AG10803 (cell line): ENCODE measurements around the gene ADGRE3.
"Not testable (repeated sequence)": the region's sequence is repeated elsewhere in the genome, so short reads cannot be mapped to it uniquely, and the experiment has no call there.

Experiments
- DNase-seq: peaks from one replicate; pipeline ENCODE4 v3.0.0; 2010; ENCODE audit warnings: low read depth
- H3K4me3 ChIP-seq: 2 replicates; pipeline ENCODE4 v1.5.1; 2011; ENCODE audit warnings: mild to moderate bottlenecking, low read length, control low read depth
- CTCF ChIP-seq: conservative IDR thresholded peaks from 2 replicates; pipeline ENCODE4 v1.5.1; 2011; ENCODE audit warnings: mild to moderate bottlenecking, low read length, control low read depth, inconsistent platforms

Gene ADGRE3

DNA sequence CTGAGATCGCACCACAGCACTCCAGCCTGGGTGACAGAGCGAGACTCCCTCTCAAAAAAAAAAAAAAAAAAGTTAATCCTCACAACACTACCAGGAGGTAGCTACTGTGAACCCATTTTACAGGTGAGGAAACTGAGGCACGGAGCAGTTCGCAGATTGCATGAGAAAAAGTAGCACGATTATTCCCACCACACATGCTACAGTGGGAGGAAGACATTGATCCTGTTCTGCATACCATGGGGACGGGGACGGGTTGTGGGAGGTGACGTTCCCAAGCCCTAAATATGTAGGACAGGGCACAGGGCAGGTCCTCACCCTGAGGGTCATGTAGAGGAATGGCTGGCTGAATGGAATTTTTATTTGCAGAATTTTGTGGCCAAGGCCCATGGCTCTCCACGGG is 68.0 kb downstream of the ADGRE3 start:
- DNase-seq, result no peak
- H3K4me3 ChIP-seq, result no peak overlapping the region
- no peak for TF ChIP-seq CTCF

DNA sequence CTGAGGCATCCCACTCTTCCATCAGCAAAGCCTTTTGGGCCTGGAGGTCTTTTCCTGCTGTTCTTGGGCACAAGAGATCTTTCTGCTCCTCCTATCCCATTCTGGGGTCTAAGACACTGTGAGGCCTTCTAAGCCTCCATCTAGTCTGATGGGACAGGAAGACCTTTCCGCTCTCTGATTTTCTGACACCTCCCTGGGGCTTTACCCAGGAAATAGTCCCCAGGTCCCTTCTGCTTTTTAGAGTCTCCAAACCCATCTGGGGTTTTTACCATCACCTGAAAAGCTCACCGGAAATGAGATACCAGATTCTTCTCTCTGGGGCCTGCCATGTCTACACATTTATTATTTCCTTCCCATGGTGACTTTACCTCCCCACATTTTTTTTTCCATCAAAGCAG is 70.7 kb downstream of the ADGRE3 start:
- no peak overlapping the region for H3K4me3 ChIP-seq
- DNase-seq, result no peak
- no peak for TF ChIP-seq CTCF

- TF ChIP-seq CTCF, result no peak
- DNase-seq, result no peak
- no peak overlapping the region for H3K4me3 ChIP-seq
Observed at GRCh38 chr19:14599548-14600147, 75.0 kb downstream of the ADGRE3 start.

GRCh38 chr19:14595558-14595957 is 79.1 kb downstream of the ADGRE3 start:
- H3K4me3 ChIP-seq, result no peak overlapping the region
- DNase-seq, result no peak
- TF ChIP-seq CTCF, result no peak

- DNase-seq, H3K4me3 ChIP-seq: not testable (repeated sequence)
Observed at GRCh38 chr19:14589433-14589832, 85.2 kb downstream of the ADGRE3 start.

DNA sequence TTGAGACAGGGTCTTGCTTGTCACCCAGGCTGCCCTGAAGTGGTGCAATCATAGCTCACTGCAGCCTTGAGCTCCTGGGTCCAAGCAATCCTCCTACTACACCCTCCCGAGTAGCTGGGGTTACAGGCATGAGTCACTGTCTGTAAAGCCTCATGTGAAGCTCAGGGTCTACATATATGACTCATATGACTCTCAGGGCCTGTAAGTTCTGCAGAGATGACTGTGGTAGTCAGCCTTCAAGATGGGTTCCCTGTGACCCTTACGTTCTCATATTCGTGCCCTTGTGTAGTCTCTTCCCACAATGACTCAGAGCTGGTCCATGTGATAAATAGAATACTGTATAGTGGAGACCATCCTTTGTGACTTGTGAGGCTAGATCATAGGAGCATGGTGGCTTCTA is 89.5 kb downstream of the ADGRE3 start:
- not testable (repeated sequence) for H3K4me3 ChIP-seq
- DNase-seq, result peak; percentile 3

DNA sequence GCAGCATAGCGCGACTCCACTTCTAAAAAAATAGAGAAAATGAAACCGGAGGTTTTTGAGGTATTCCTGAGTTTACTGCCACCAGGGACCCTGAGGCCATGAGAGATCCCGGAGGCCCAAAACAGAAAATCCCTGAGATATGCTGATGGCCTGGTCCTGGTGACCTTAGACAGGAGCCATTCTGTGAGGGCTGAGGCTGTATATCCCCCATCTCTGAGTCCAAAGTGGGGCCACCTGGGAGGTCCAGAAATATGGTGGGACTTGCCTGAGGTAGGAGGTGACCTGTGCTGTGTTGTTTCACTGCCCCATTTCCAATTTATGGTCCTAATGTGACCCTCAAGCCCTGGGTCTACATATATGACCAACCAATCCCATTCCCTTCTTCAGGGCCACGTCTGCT is 90.3 kb downstream of the ADGRE3 start:
- not testable (repeated sequence) for H3K4me3 ChIP-seq, DNase-seq

DNA sequence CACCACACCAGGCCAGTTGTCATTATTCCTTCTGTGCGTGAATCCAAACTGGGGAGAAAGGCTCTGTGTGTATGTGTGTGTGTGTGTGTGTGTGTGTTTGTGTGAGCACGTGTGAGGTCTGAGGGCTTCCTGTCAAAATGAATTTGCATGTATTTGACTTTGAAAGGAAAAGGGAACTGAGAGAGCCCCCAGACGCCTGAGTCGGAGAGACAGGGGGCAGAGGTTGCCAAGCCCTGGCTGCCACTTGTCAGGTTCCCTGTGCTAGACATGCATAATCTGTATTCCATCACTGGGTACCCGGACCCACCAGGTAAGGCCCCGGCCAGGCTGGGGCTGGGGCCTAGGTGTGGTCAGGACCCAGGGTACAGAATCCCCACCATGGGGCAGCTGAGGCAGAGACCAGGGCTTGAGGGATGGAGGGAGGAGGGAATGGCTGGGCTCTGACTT is 91.7 kb downstream of the ADGRE3 start, which contains the start of gene CLEC17A:
Gene CLEC17A (plus strand): TSS at position 191 of the 447 bp plus-strand sequence. CDS start 77 bp downstream, at position 268.
- no peak for DNase-seq
- H3K4me3 ChIP-seq, result no peak within 1 kb of the TSS
- TF ChIP-seq CTCF, result no peak

- no peak for TF ChIP-seq CTCF
- no peak overlapping the region for H3K4me3 ChIP-seq
- no peak for DNase-seq
Observed at GRCh38 chr19:14580623-14581237, 93.9 kb downstream of the ADGRE3 start.
